ENCODE data around the gene MACROD2. TPM values are rescaled to one million over a fixed set of nuclear protein-coding genes. Genes with fewer than 3 reads are reported as not detected.

Gene MACROD2
- total RNA-seq, 1 experiment from 2014 or later = 3.1 TPM

GRCh38 chr20:15763366-15763765 lies 1768.0 kb downstream of the MACROD2 start:
- peaks cover 5% of the 10 kb centered on the region for H3K4me1 Mint-ChIP-seq (ENCODE audit: insufficient read depth, unreplicated experiment)
- TF ChIP-seq, protein P1, sequence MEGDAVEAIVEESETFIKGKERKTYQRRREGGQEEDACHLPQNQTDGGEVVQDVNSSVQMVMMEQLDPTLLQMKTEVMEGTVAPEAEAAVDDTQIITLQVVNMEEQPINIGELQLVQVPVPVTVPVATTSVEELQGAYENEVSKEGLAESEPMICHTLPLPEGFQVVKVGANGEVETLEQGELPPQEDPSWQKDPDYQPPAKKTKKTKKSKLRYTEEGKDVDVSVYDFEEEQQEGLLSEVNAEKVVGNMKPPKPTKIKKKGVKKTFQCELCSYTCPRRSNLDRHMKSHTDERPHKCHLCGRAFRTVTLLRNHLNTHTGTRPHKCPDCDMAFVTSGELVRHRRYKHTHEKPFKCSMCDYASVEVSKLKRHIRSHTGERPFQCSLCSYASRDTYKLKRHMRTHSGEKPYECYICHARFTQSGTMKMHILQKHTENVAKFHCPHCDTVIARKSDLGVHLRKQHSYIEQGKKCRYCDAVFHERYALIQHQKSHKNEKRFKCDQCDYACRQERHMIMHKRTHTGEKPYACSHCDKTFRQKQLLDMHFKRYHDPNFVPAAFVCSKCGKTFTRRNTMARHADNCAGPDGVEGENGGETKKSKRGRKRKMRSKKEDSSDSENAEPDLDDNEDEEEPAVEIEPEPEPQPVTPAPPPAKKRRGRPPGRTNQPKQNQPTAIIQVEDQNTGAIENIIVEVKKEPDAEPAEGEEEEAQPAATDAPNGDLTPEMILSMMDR (IDR thresholded peaks at IDR 0.05; ENCODE audit: unreplicated experiment) = no peak
- no peak overlapping the region for H3K27ac Mint-ChIP-seq (ENCODE audit: low read depth, unreplicated experiment)
- POLR2A ChIA-PET = interaction anchor here (0.8 kb wide), 1 partner anchor 11 kb away, joined by 3 read pairs; no protein-coding TSS in a partner anchor
- BruUV-seq (replicated peaks) = no TSS peak
- CTCF ChIA-PET = no interaction called here
- H3K27me3 Mint-ChIP-seq (ENCODE audit: insufficient read depth, unreplicated experiment) = no peaks in the 10 kb centered on the region
- no peak for DNase-seq (ENCODE audit: unreplicated experiment)
- H3K9me3 Mint-ChIP-seq (ENCODE audit: unreplicated experiment) = no peaks in the 10 kb centered on the region
- no peaks in the 10 kb centered on the region for H3K36me3 Mint-ChIP-seq (ENCODE audit: insufficient read depth, unreplicated experiment)
- intact Hi-C loops (cut with micrococcal nuclease) = no loop called here
- H3K4me3 Mint-ChIP-seq (ENCODE audit: unreplicated experiment) = no peak overlapping the region

DNA sequence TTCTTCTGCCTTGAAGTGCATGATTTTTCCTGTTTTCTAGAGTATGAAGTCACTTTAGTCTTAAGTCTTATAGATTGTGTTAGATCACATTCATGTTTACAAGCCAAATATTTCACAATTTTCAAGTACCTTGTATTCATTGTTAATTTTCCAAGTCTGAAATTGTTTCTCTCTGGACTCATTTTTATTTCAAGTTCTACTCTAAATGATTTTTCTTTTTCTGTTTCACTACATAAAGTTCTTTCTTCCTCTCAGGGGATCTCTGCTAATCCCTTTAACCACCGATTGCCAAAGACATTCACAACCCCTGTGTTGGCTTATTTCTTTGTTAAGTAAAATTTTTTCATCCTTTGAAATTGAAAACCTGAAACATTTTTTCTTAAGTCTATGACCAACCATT lies 1772.3 kb downstream of the MACROD2 start:
- intact Hi-C loops (cut with micrococcal nuclease) = no loop called here
- POLR2A ChIA-PET = interaction anchor here (0.7 to 1.2 kb wide), 2 partner anchors 48 to 993 kb away, joined by 3 read pairs; no protein-coding TSS in a partner anchor
- CTCF ChIA-PET = no interaction called here
- no TSS peak for BruUV-seq (replicated peaks)
- Mint-ChIP-seq H3K4me1 (ENCODE audit: insufficient read depth, unreplicated experiment) (peaks cover 5% of the 10 kb centered on the region), H3K9me3 (ENCODE audit: unreplicated experiment) (no peaks in the 10 kb centered on the region), H3K27ac (ENCODE audit: low read depth, unreplicated experiment) (no peak overlapping the region), H3K4me3 (ENCODE audit: unreplicated experiment) (no peak overlapping the region), H3K27me3 (ENCODE audit: insufficient read depth, unreplicated experiment) (no peaks in the 10 kb centered on the region), H3K36me3 (ENCODE audit: insufficient read depth, unreplicated experiment) (no peaks in the 10 kb centered on the region)
- DNase-seq (ENCODE audit: unreplicated experiment) = no peak
- TF ChIP-seq, protein P1 (IDR thresholded peaks at IDR 0.05; ENCODE audit: unreplicated experiment) = no peak

GRCh38 chr20:15767999-15768741 lies 1772.9 kb downstream of the MACROD2 start:
- intact Hi-C loops (cut with micrococcal nuclease) = no loop called here
- H3K4me1 Mint-ChIP-seq (ENCODE audit: insufficient read depth, unreplicated experiment) = peaks cover 5% of the 10 kb centered on the region
- H3K9me3 Mint-ChIP-seq (ENCODE audit: unreplicated experiment) = no peaks in the 10 kb centered on the region
- no TSS peak for BruUV-seq (replicated peaks)
- no peak overlapping the region for H3K4me3 Mint-ChIP-seq (ENCODE audit: unreplicated experiment)
- ChIA-PET POLR2A (interaction anchor here (0.7 to 1.2 kb wide), 2 partner anchors 48 to 993 kb away, joined by 3 read pairs; no protein-coding TSS in a partner anchor), CTCF (interaction anchor here (0.6 to 0.7 kb wide), 2 partner anchors 13 to 677 kb away, joined by 3 read pairs; no protein-coding TSS in a partner anchor)
- no peaks in the 10 kb centered on the region for H3K27me3 Mint-ChIP-seq (ENCODE audit: insufficient read depth, unreplicated experiment)
- TF ChIP-seq, protein P1 (IDR thresholded peaks at IDR 0.05; ENCODE audit: unreplicated experiment) = no peak
- no peak for DNase-seq (ENCODE audit: unreplicated experiment)
- H3K36me3 Mint-ChIP-seq (ENCODE audit: insufficient read depth, unreplicated experiment) = no peaks in the 10 kb centered on the region
- no peak overlapping the region for H3K27ac Mint-ChIP-seq (ENCODE audit: low read depth, unreplicated experiment)

DNA sequence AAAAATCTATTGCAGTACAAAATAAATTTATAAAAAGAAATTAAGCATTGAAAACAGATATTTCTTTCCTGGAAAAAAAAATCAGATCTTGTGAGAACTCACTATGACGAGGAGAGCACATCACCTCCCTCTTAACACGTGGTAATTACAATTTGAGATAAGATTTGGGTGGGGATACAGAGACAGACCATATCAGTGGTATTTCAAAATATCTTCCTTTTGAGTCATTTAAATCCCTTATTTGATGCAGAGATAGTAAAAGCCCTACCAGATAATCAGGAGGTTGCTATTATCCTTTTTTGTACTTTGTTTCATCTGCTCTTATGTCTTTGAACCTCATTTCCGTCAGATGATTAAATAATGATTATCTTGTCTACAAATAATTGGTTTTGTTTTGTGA lies 1777.5 kb downstream of the MACROD2 start:
- no peak for DNase-seq (ENCODE audit: unreplicated experiment)
- no peaks in the 10 kb centered on the region for H3K4me1 Mint-ChIP-seq (ENCODE audit: insufficient read depth, unreplicated experiment)
- no peaks in the 10 kb centered on the region for H3K9me3 Mint-ChIP-seq (ENCODE audit: unreplicated experiment)
- no peaks in the 10 kb centered on the region for H3K27me3 Mint-ChIP-seq (ENCODE audit: insufficient read depth, unreplicated experiment)
- intact Hi-C loops (cut with micrococcal nuclease) = no loop called here
- no peak overlapping the region for H3K4me3 Mint-ChIP-seq (ENCODE audit: unreplicated experiment)
- H3K27ac Mint-ChIP-seq (ENCODE audit: low read depth, unreplicated experiment) = no peak overlapping the region
- no TSS peak for BruUV-seq (replicated peaks)
- H3K36me3 Mint-ChIP-seq (ENCODE audit: insufficient read depth, unreplicated experiment) = no peaks in the 10 kb centered on the region
- TF ChIP-seq, protein P1 (IDR thresholded peaks at IDR 0.05; ENCODE audit: unreplicated experiment) = no peak
- POLR2A ChIA-PET = interaction anchor here (0.7 kb wide), 1 partner anchor 13 kb away, joined by 3 read pairs; no protein-coding TSS in a partner anchor
- CTCF ChIA-PET = interaction anchor here (1.0 kb wide), 1 partner anchor 22 kb away, joined by 3 read pairs; no protein-coding TSS in a partner anchor

All from MCF 10A (cell line).